K562 (cell line): ENCODE measurements around the gene CHST14. TPM values are rescaled to one million over a fixed set of nuclear protein-coding genes. Genes with fewer than 3 reads are reported as not detected.
A peak's percentile ranks its signal among the peaks of the same experiment; 100 is the strongest.

Experiments used
- ADNP ChIP-seq: fragments of 200-800 bp; sonication (Bioruptor generic); IDR thresholded peaks from 2 replicates; pipeline ENCODE4 v1.6.1; 2016; ENCODE audit warnings: missing genetic modification characterization, missing compliant biosample characterization
- ATF7 ChIP-seq: fragments of 450-650 bp; IDR thresholded peaks from 2 replicates; pipeline ENCODE4 v1.7.1; 2014; ENCODE audit warnings: mild to moderate bottlenecking, moderate library complexity
- CBX2 ChIP-seq: fragments of 200-600 bp; sonication (generic); IDR thresholded peaks from one replicate; pipeline ENCODE4 v1.6.1; 2012; ENCODE audit warnings: mild to moderate bottlenecking, low read length, inconsistent platforms; ENCODE audit not compliant: insufficient read depth, poor library complexity, severe bottlenecking
- E2F3 ChIP-seq: fragments of 250-450 bp; sonication (Bioruptor Pico); IDR thresholded peaks from 2 replicates; pipeline ENCODE4 v1.4.0; 2020; ENCODE audit warnings: mild to moderate bottlenecking
- HDAC2 ChIP-seq: fragments of 450-650 bp; IDR thresholded peaks from 2 replicates; pipeline ENCODE4 v1.6.1; 2016; ENCODE audit warnings: mild to moderate bottlenecking
- HDAC6 ChIP-seq: IDR thresholded peaks from 2 replicates; pipeline ENCODE4 v1.6.1; 2012; ENCODE audit warnings: low read depth, mild to moderate bottlenecking, control low read depth, inconsistent platforms, low read length, moderate library complexity
- MTA3 ChIP-seq: fragments of 450-650 bp; formaldehyde crosslinking; IDR thresholded peaks from 2 replicates; pipeline ENCODE4 v1.6.1; 2017; ENCODE audit warnings: mild to moderate bottlenecking, borderline replicate concordance
- NCOA6 ChIP-seq: fragments of 450-650 bp; IDR thresholded peaks from 2 replicates; pipeline ENCODE4 v1.6.1; 2017; ENCODE audit warnings: mild to moderate bottlenecking
- SAP30 ChIP-seq: fragments of 200-600 bp; sonication (generic); IDR thresholded peaks from 2 replicates; pipeline ENCODE4 v1.6.1; 2012; ENCODE audit warnings: borderline replicate concordance, low read depth, mild to moderate bottlenecking, moderate library complexity, low read length, control low read depth, inconsistent platforms; ENCODE audit not compliant: insufficient read depth, poor library complexity, severe bottlenecking
- SMAD2 ChIP-seq: fragments of 150-350 bp; IDR thresholded peaks from 2 replicates; pipeline ENCODE4 v1.6.1; 2014; ENCODE audit warnings: low read depth, mild to moderate bottlenecking, low read length
- SMARCA5 ChIP-seq: fragments of 450-650 bp; IDR thresholded peaks from 2 replicates; pipeline ENCODE4 v1.6.1; 2016
- SMARCC2 ChIP-seq: fragments of 450-650 bp; IDR thresholded peaks from 2 replicates; pipeline ENCODE4 v1.6.1; 2017; ENCODE audit warnings: antibody characterized with exemption, moderate library complexity, mild to moderate bottlenecking, low read depth
- TCF3 ChIP-seq: sonication (generic); formaldehyde crosslinking; IDR thresholded peaks from 2 replicates; pipeline ENCODE4 v1.4.0; 2020; ENCODE audit warnings: mild to moderate bottlenecking, missing genetic modification reagents
- TCFL5 ChIP-seq: fragments of 250-450 bp; sonication (Bioruptor Pico); conservative IDR thresholded peaks from 2 replicates; pipeline ENCODE4 v1.6.1; 2021; ENCODE audit warnings: mild to moderate bottlenecking, moderate library complexity, matching md5 sums
- TGIF2 ChIP-seq: sonication (generic); formaldehyde crosslinking; IDR thresholded peaks from 2 replicates; pipeline ENCODE4 v1.8.1; 2022; ENCODE audit warnings: mild to moderate bottlenecking, missing genetic modification reagents, moderate library complexity
- polyA plus RNA-seq, 8 experiments: library from polyadenylated mRNA; depleted of rRNA in 4 of 8; stranded (reverse) in 5 of 8; unstranded in 3 of 8; fragments of >200 nt; fragmentation: Nextera tagmentation in 2 of 8; fragmentation: Illumina TruSeq in 1 of 8; extraction: Ambion mirVana in 2 of 8; extraction: Trizol in 1 of 8; gene quantifications; 2 replicates each; pipeline versions ENCODE4 v1.2.1 to v1.2.3, GENCODE V29; 2011 to 2014; ENCODE audit warnings: inconsistent platforms in 1 of 8, missing spikeins in 1 of 8
- total RNA-seq, 7 experiments: library from RNA; depleted of rRNA in 6 of 7; stranded (reverse); fragments of >200 nt in 6 of 7; fragmentation: Illumina TruSeq in 2 of 7; extraction: Trizol in 2 of 7; gene quantifications; 2 replicates each; pipeline versions ENCODE4 v1.2.1 to v1.2.3, GENCODE V29; 2011 to 2021; ENCODE audit warnings: low replicate concordance in 1 of 7
- TF ChIP-seq, protein P1 (sequence below): sonication (generic); formaldehyde crosslinking; IDR thresholded peaks from 2 replicates; pipeline ENCODE4 v1.8.0; 2022; ENCODE audit warnings: mild to moderate bottlenecking, missing genetic modification reagents
- TF ChIP-seq, protein P2 (sequence below): fragments of 250-450 bp; sonication (Bioruptor Pico); IDR thresholded peaks from 2 replicates; pipeline ENCODE4 v1.6.1; 2021; ENCODE audit warnings: mild to moderate bottlenecking
- TF ChIP-seq, protein P3 (sequence below): sonication (generic); formaldehyde crosslinking; IDR thresholded peaks from 2 replicates; pipeline ENCODE4 v1.8.1; 2023; ENCODE audit warnings: mild to moderate bottlenecking, missing genetic modification reagents
- TF ChIP-seq, protein P4 (sequence below): fragments of 250-450 bp; sonication (Bioruptor Pico); IDR thresholded peaks from 2 replicates; pipeline ENCODE4 v1.5.0; 2020; ENCODE audit warnings: mild to moderate bottlenecking
- TF ChIP-seq, protein P5 (sequence below): fragments of 250-450 bp; sonication (Bioruptor Pico); IDR thresholded peaks from 2 replicates; pipeline ENCODE4 v1.5.0; 2021

CHST14 gene
- total and polyA plus RNA-seq, 9 of the 15 experiments (the other 6 are each of a cell fraction or from before 2014, with no cell fraction given) = 1.6 to 12.1 (median 4.5) TPM

DNA sequence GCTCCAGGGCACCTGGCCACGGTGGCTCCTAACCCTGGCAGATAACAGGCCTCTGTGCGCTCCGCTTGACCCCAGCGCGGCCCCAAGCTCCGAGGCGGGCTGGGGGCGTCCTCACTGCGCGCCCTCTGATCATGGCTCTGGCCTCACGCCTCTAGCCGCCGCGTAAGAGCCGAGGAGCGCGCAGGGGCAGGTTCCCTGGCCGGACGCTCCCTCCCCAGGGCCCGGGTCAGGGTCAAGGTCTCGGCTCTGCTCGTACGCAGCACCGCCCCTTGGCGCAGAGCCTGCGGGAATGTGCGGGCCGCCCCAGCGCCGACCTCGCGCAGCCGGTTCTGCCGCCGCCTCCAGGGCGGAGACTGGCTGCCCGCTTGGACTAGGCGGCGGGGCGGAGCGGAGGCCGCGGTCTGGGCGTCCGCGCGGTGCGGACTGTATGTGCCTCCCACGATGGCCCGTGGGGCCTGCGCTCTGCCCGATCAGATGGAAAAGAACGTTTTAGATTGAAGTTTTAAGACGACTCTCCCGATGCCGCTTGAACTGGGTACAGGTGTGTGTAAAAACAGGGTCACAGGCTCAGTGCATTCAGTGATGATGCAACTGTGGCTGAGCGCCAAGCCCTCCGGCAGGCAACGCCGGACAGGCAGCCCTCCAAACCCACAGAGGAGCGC, 40.8 kb downstream of the CHST14 start (continued):
- TF ChIP-seq, protein P1, sequence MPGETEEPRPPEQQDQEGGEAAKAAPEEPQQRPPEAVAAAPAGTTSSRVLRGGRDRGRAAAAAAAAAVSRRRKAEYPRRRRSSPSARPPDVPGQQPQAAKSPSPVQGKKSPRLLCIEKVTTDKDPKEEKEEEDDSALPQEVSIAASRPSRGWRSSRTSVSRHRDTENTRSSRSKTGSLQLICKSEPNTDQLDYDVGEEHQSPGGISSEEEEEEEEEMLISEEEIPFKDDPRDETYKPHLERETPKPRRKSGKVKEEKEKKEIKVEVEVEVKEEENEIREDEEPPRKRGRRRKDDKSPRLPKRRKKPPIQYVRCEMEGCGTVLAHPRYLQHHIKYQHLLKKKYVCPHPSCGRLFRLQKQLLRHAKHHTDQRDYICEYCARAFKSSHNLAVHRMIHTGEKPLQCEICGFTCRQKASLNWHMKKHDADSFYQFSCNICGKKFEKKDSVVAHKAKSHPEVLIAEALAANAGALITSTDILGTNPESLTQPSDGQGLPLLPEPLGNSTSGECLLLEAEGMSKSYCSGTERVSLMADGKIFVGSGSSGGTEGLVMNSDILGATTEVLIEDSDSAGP (CRISPR knock-in tag) = no peak
- TF ChIP-seq MTA3 = peak; percentile 88; the same call in 1 of the 2 replicates
- TF ChIP-seq NCOA6 = no peak
- TF ChIP-seq, protein P2, sequence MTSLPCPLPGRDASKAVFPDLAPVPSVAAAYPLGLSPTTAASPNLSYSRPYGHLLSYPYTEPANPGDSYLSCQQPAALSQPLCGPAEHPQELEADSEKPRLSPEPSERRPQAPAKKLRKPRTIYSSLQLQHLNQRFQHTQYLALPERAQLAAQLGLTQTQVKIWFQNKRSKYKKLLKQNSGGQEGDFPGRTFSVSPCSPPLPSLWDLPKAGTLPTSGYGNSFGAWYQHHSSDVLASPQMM (CRISPR knock-in tag) = no peak
- TF ChIP-seq, protein P3, sequence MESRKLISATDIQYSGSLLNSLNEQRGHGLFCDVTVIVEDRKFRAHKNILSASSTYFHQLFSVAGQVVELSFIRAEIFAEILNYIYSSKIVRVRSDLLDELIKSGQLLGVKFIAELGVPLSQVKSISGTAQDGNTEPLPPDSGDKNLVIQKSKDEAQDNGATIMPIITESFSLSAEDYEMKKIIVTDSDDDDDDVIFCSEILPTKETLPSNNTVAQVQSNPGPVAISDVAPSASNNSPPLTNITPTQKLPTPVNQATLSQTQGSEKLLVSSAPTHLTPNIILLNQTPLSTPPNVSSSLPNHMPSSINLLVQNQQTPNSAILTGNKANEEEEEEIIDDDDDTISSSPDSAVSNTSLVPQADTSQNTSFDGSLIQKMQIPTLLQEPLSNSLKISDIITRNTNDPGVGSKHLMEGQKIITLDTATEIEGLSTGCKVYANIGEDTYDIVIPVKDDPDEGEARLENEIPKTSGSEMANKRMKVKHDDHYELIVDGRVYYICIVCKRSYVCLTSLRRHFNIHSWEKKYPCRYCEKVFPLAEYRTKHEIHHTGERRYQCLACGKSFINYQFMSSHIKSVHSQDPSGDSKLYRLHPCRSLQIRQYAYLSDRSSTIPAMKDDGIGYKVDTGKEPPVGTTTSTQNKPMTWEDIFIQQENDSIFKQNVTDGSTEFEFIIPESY (CRISPR knock-in tag) = peak; percentile 46
- TF ChIP-seq TCF3 (CRISPR knock-in tag) = no peak
- no peak for TF ChIP-seq SMARCA5
- TF ChIP-seq TGIF2 (CRISPR knock-in tag) = peak; percentile 62; the same call in 1 of the 2 replicates
- no peak for TF ChIP-seq TCFL5
- no peak for TF ChIP-seq CBX2
- TF ChIP-seq, protein P4, sequence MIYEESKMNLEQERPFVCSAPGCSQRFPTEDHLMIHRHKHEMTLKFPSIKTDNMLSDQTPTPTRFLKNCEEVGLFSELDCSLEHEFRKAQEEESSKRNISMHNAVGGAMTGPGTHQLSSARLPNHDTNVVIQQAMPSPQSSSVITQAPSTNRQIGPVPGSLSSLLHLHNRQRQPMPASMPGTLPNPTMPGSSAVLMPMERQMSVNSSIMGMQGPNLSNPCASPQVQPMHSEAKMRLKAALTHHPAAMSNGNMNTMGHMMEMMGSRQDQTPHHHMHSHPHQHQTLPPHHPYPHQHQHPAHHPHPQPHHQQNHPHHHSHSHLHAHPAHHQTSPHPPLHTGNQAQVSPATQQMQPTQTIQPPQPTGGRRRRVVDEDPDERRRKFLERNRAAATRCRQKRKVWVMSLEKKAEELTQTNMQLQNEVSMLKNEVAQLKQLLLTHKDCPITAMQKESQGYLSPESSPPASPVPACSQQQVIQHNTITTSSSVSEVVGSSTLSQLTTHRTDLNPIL (CRISPR knock-in tag) = no peak
- TF ChIP-seq, protein P5, sequence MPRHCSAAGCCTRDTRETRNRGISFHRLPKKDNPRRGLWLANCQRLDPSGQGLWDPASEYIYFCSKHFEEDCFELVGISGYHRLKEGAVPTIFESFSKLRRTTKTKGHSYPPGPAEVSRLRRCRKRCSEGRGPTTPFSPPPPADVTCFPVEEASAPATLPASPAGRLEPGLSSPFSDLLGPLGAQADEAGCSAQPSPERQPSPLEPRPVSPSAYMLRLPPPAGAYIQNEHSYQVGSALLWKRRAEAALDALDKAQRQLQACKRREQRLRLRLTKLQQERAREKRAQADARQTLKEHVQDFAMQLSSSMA (CRISPR knock-in tag) = no peak
- TF ChIP-seq SAP30 = peak; percentile 3
- no peak for TF ChIP-seq ADNP (tag)
- TF ChIP-seq ATF7 = peak; percentile 79
- TF ChIP-seq SMAD2 = no peak
- TF ChIP-seq HDAC6 = no peak
- TF ChIP-seq E2F3 (CRISPR knock-in tag) = no peak
- no peak for TF ChIP-seq HDAC2
- TF ChIP-seq SMARCC2 = no peak
